Gastrocnemius medialis (tissue), 4 donors: ENCODE results near the gene TIAM2.

ENCODE experiments used
- CTCF ChIP-seq, 5 experiments: fragments of 450-650 bp in 3 of 5; fragments of 200-600 bp in 2 of 5; sonication (generic) in 2 of 5; IDR thresholded peaks in 4 of 5; conservative IDR thresholded peaks in 1 of 5; 1 replicate in 4 of 5; 2 replicates in 1 of 5; pipeline ENCODE4 v1.5.1; 2016 to 2019; ENCODE audit warnings: antibody characterized with exemption in 5 of 5, mild to moderate bottlenecking in 3 of 5, moderate library complexity in 3 of 5
- POLR2A ChIP-seq, 2 donors: fragments of 450-650 bp; IDR thresholded peaks; one replicate each; pipeline ENCODE4 v1.6.1; 2017; ENCODE audit warnings: antibody characterized with exemption in 2 of 2, mild to moderate bottlenecking in 2 of 2, moderate library complexity in 2 of 2

DNA sequence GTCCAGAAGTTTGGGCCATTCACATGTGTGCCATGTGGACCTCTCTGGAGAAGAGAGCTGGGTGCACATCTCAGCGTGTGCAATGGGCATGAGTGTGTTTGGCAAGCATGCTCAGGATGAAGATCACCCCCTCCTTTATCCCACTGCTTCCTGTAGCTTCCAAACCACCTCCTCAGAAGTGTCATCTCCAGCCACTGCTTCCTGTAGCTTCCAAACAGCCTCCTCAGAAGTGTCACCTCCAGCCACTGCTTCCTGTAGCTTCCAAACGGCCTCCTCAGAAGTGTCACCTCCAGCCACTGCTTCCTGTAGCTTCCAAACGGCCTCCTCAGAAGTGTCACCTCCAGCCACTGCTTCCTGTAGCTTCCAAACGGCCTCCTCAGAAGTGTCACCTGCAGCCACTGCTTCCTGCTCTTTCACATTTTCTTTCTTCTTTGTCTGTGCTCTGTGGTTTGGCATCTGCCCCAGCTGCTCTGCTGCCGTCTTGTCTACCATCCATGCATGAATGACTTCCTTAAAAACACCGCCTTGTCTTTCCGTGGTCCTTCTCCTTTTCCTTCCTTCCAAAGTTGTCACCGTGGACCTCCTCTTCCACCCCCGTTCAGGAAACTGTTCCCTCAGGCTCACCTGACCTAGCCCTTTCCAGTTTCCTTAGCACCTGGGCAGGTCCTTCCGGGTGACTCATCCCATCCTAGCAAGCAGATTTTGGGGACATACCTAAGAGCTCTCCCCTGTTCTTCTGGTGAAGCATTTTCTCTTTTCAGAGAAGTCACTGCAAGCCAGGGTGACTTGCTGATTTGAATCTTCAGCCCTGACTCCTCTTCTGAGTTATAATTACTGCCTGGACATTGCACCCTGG is 43.5 kb upstream of the TIAM2 start:
- TF ChIP-seq POLR2A (IDR thresholded peaks at IDR 0.05), result no peak
- no peak for TF ChIP-seq CTCF (IDR thresholded peaks at IDR 0.05 in 4 of 5, conservative IDR thresholded peaks at IDR 0.05 in 1 of 5)
